ENCODE measurements around the gene SMAD1.
A peak's percentile ranks its signal among the peaks of the same experiment; 100 is the strongest.

The SMAD1 gene

GRCh38 chr4:145481164-145481941, at the start of gene SMAD1:
SMAD1 (plus strand) TSS chr4:145481853; CDS start chr4:145514614, 32,761 bp downstream.
- Mint-ChIP-seq H3K4me3 (peak within 1 kb of the TSS in 1 of 2 donors; percentile 80), H3K27ac (peak within 1 kb of the TSS; percentile 71), H3K36me3 (peaks cover 3% of the 10 kb centered on the region in 2 donors), H3K27me3 (peaks cover 45 to 51% of the 10 kb centered on the region in 2 donors), H3K9me3 (peaks cover 4 to 6% of the 10 kb centered on the region in 2 donors), H3K4me1 (peaks cover 12 to 15% of the 10 kb centered on the region in 2 donors)
- ATAC-seq (replicated peaks) (peak; percentile 66 to 68), DNase-seq (peak; percentile 28)

GRCh38 chr4:145433684-145434083, 48.0 kb upstream of the SMAD1 start:
- H3K4me1 Mint-ChIP-seq, result no peaks in the 10 kb centered on the region
- peaks cover 8% of the 10 kb centered on the region in 2 donors for H3K27me3 Mint-ChIP-seq
- H3K4me3 Mint-ChIP-seq, result no peak overlapping the region
- peaks cover 13% of the 10 kb centered on the region in 2 donors for H3K9me3 Mint-ChIP-seq
- H3K36me3 Mint-ChIP-seq, result peaks cover 4% of the 10 kb centered on the region in 2 donors
- DNase-seq (no peak), ATAC-seq (replicated peaks) (no peak)
- H3K27ac Mint-ChIP-seq, result no peak overlapping the region

- ATAC-seq (replicated peaks) (no peak), DNase-seq (no peak)
- Mint-ChIP-seq H3K9me3 (peaks cover 13% of the 10 kb centered on the region in 2 donors), H3K4me1 (no peaks in the 10 kb centered on the region), H3K4me3 (no peak overlapping the region), H3K27ac (no peak overlapping the region), H3K27me3 (peaks cover 8 to 14% of the 10 kb centered on the region in 2 donors), H3K36me3 (peaks cover 4% of the 10 kb centered on the region in 2 donors)
Observed at GRCh38 chr4:145435646-145436045, 46.0 kb upstream of the SMAD1 start.

- H3K27ac Mint-ChIP-seq, result no peak overlapping the region
- peaks cover 4% of the 10 kb centered on the region in 2 donors for H3K36me3 Mint-ChIP-seq
- H3K4me3 Mint-ChIP-seq, result no peak overlapping the region
- peaks cover 8 to 14% of the 10 kb centered on the region in 2 donors for H3K27me3 Mint-ChIP-seq
- H3K4me1 Mint-ChIP-seq, result no peaks in the 10 kb centered on the region
- ATAC-seq (replicated peaks) (no peak), DNase-seq (no peak)
- peaks cover 13% of the 10 kb centered on the region in 2 donors for H3K9me3 Mint-ChIP-seq
Observed at GRCh38 chr4:145436114-145436513, 45.5 kb upstream of the SMAD1 start.

- ATAC-seq (replicated peaks), result no peak
- Mint-ChIP-seq H3K9me3 (peaks cover 13% of the 10 kb centered on the region in 2 donors), H3K27me3 (peaks cover 8 to 19% of the 10 kb centered on the region in 2 donors), H3K27ac (no peak overlapping the region), H3K36me3 (peaks cover 4% of the 10 kb centered on the region in 2 donors), H3K4me3 (no peak overlapping the region), H3K4me1 (no peaks in the 10 kb centered on the region)
- no peak for DNase-seq
Observed at GRCh38 chr4:145436796-145437195, 44.9 kb upstream of the SMAD1 start.

- ATAC-seq (replicated peaks), result no peak
- Mint-ChIP-seq H3K27me3 (peaks cover 8 to 23% of the 10 kb centered on the region in 2 donors), H3K36me3 (peaks cover 4% of the 10 kb centered on the region in 2 donors), H3K27ac (no peak overlapping the region), H3K4me1 (no peaks in the 10 kb centered on the region), H3K4me3 (no peak overlapping the region), H3K9me3 (peaks cover 13% of the 10 kb centered on the region in 2 donors)
- no peak for DNase-seq
Observed at GRCh38 chr4:145437466-145437865, 44.2 kb upstream of the SMAD1 start.

GRCh38 chr4:145438298-145438697, 43.4 kb upstream of the SMAD1 start:
- Mint-ChIP-seq H3K4me3 (no peak overlapping the region), H3K4me1 (no peaks in the 10 kb centered on the region), H3K27me3 (peaks cover 8 to 24% of the 10 kb centered on the region in 2 donors), H3K9me3 (peaks cover 13% of the 10 kb centered on the region in 2 donors), H3K27ac (no peak overlapping the region), H3K36me3 (peaks cover 4% of the 10 kb centered on the region in 2 donors)
- no peak for ATAC-seq (replicated peaks)
- no peak for DNase-seq

- Mint-ChIP-seq H3K27me3 (peaks cover 5 to 22% of the 10 kb centered on the region in 2 donors), H3K9me3 (peaks cover 0 to 1% of the 10 kb centered on the region in 2 donors), H3K36me3 (no peaks in the 10 kb centered on the region), H3K4me3 (no peak overlapping the region), H3K27ac (no peak overlapping the region), H3K4me1 (no peaks in the 10 kb centered on the region)
- ATAC-seq (replicated peaks), result no peak
- no peak for DNase-seq
Observed at GRCh38 chr4:145440292-145441007, 41.2 kb upstream of the SMAD1 start.

GRCh38 chr4:145446184-145446583, 35.5 kb upstream of the SMAD1 start:
- no peaks in the 10 kb centered on the region for H3K4me1 Mint-ChIP-seq
- H3K27me3 Mint-ChIP-seq, result peaks cover 14 to 24% of the 10 kb centered on the region in 2 donors

GRCh38 chr4:145451895-145452294, 29.8 kb upstream of the SMAD1 start:
- Mint-ChIP-seq H3K4me1 (no peaks in the 10 kb centered on the region), H3K27me3 (peaks cover 20% of the 10 kb centered on the region in 2 donors), H3K9me3 (peaks cover 3 to 4% of the 10 kb centered on the region in 2 donors), H3K4me3 (no peak overlapping the region), H3K36me3 (no peaks in the 10 kb centered on the region), H3K27ac (no peak overlapping the region)
- ATAC-seq (replicated peaks), result no peak
- no peak for DNase-seq

More at GRCh38 chr4:145446184-145446583, 35.5 kb upstream of the SMAD1 start:
- DNase-seq, result no peak
- Mint-ChIP-seq H3K4me3 (no peak overlapping the region), H3K9me3 (peaks cover 4% of the 10 kb centered on the region in 2 donors), H3K36me3 (no peaks in the 10 kb centered on the region), H3K27ac (no peak overlapping the region)
- no peak for ATAC-seq (replicated peaks)

- DNase-seq (no peak), ATAC-seq (replicated peaks) (no peak)
- H3K9me3 Mint-ChIP-seq, result peaks cover 3 to 4% of the 10 kb centered on the region in 2 donors
- H3K4me3 Mint-ChIP-seq, result no peak overlapping the region
- H3K27ac Mint-ChIP-seq, result no peak overlapping the region
- no peaks in the 10 kb centered on the region for H3K36me3 Mint-ChIP-seq
- H3K4me1 Mint-ChIP-seq, result no peaks in the 10 kb centered on the region
- H3K27me3 Mint-ChIP-seq, result peaks cover 20% of the 10 kb centered on the region in 2 donors
Observed at GRCh38 chr4:145452447-145453162, 29.0 kb upstream of the SMAD1 start.

- DNase-seq (no peak), ATAC-seq (replicated peaks) (no peak)
- Mint-ChIP-seq H3K36me3 (no peaks in the 10 kb centered on the region), H3K4me3 (no peak overlapping the region), H3K9me3 (peaks cover 3 to 4% of the 10 kb centered on the region in 2 donors), H3K27ac (no peak overlapping the region), H3K4me1 (no peaks in the 10 kb centered on the region), H3K27me3 (peaks cover 20% of the 10 kb centered on the region in 2 donors)
Observed at GRCh38 chr4:145453163-145453520, 28.5 kb upstream of the SMAD1 start.

GRCh38 chr4:145473203-145473602, 8.4 kb upstream of the SMAD1 start:
- ATAC-seq (replicated peaks) (no peak), DNase-seq (no peak)
- Mint-ChIP-seq H3K9me3 (peaks cover 14 to 18% of the 10 kb centered on the region in 2 donors), H3K4me1 (no peaks in the 10 kb centered on the region), H3K4me3 (no peak overlapping the region), H3K27me3 (peaks cover 21 to 23% of the 10 kb centered on the region in 2 donors), H3K27ac (no peak overlapping the region), H3K36me3 (peaks cover 7 to 8% of the 10 kb centered on the region in 2 donors)

GRCh38 chr4:145480257-145480656, 1.4 kb upstream of the SMAD1 start:
- DNase-seq (no peak), ATAC-seq (replicated peaks) (peak; percentile 41 to 57)
- Mint-ChIP-seq H3K27ac (no peak overlapping the region), H3K36me3 (peaks cover 3 to 4% of the 10 kb centered on the region in 2 donors), H3K9me3 (peaks cover 4 to 6% of the 10 kb centered on the region in 2 donors), H3K27me3 (peaks cover 43 to 51% of the 10 kb centered on the region in 2 donors), H3K4me1 (peaks cover 12 to 15% of the 10 kb centered on the region in 2 donors), H3K4me3 (peak overlapping the region in 1 of 2 donors; percentile 12)

Measured in stimulated activated naive B cell treated with anti-CD40 and anti-IgM and Interleukin-4, amounts not matched to agents 10 μg/mL and 1 μg/mL and 100 μg/mL, for 72 hours (primary cell).